NOMO-1 (cell line): ENCODE measurements around the gene CCDC141.

Experiments
- DNase-seq, 2 experiments: peaks; one replicate each; lab custom pipeline; 2025; ENCODE audit not compliant: unreplicated experiment in 2 of 2; lab: John Stamatoyannopoulos, UW

CCDC141 gene

GRCh38 chr2:178877874-178878273 is 172.1 kb downstream of the CCDC141 start:
- DNase-seq = no peak

DNA sequence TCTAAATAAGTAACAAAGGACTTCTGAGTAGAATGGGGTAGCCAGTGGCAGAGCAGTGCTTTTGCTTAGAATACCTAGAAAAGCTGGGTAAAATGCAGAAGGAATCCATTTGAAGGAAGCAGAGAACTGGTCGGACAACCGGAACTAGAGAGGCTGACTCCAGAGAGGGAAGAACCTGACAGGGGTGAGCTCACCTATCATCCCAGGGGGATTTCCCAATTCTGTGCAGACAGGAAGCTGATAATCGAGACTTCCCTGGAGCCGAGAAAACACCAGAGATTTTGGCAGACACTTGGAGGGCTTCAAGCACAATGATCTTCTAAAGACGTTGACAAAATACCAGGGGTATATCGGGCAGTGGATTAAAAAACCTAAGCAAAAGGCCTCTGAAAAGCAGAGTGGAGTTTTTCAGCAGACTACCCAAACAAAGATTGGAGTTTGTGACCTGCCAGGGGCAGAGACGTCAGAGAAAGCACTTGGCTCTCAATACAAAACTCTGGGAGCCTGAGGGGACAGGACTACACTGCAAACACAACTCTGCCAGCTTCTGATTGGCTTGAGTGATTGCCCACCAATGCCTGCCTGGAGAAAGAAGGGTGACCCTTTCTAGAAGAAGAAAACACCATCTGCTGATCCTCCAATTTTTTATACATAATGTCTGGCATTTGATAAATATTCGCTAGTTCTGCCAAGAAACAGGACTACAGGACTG is 175.3 kb downstream of the CCDC141 start:
- no peak for DNase-seq

DNA sequence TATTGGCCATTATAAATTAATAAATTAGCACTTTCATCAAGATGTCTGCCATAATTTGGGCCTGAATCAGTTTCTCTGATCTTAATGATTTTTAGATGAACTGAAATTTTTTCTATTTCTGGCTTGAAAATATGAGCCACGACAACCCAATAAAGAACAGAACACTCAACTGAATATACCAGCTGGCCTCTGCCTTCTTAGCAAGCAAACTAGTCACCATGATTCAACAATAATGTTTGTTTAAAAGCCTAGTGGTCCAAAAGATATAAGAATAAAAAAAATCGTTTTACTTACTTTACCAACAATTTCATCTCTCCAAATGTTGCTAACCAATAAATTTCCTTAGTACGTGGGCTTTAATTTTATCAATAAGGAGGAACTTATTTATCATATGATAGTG is 176.0 kb downstream of the CCDC141 start:
- DNase-seq = no peak

GRCh38 chr2:178871536-178871935 is 178.4 kb downstream of the CCDC141 start:
- DNase-seq = no peak

DNA sequence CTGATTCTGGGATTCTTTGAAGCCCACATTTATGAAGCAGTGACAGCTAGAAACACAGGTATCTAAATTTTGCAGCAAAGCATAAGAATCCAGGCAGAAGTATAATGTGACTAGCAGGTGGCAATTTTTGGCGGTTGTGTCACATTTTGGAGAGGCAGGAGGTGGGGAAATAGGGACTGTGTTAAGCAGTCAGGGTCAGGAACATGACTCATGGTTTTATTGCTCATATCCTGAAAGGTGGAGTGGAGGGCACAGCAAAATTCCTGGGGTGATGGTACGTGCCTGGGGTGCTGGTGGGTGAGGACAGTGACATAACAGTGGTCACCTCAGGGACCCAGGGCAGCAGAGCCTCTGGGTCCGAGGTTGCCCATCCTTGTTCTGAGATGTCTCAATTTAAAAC is 179.2 kb downstream of the CCDC141 start:
- DNase-seq = no peak

DNA sequence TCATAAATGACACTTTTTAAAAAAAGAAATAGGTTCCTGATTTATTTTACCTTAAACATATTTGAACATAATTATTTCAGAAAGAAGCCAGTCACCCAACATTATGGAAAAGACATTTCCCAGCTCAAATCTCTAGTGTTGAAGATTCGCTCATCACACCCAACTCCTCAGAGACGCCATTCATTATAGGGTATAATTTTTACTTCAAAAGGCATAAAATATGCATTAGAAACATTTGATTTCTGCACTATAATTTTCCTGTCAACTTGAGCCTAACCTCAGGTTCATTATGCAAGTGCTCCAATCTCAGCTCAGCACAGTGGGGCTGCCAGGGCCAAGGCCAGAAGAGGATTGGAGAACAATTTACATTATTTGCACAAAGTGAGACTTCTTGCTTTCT is 183.9 kb downstream of the CCDC141 start:
- DNase-seq = no peak

GRCh38 chr2:178865146-178865936 is 184.6 kb downstream of the CCDC141 start:
- no peak for DNase-seq

DNA sequence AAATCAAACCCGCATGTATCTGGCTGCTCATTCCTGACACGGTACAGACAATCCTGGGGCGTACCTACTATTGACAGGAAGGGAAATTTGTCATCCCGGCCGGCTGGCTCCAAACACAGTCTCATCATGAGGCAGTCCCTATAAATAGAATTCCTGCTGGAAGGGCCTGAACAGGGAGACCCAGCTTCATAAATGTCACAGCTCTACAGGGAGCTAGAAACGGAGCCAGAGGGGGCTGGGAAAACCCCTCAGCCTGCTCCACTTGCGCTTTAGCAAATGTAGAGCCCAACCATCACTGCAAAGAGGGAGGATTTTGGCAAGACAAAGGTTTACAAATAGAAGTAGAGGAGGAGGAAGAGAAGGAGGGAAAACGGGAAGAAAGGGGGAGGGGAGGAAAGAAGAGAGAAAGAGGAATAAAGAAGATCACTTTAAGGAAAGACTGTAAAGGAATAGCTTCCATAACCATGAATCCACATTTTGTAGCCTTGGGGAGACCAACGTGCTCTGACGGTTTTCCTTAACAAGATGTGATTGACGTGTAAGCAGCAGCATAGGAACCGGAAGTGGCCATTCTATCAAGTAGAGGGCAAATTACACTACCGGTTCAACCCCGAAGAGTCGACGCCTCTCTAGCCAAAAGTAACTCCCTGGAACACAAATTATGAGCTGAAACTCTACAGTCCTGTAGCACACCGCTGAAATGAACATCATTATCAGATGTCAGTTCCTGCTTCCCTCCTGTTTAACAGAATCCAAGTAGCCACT is 185.9 kb downstream of the CCDC141 start:
- DNase-seq = no peak

DNA sequence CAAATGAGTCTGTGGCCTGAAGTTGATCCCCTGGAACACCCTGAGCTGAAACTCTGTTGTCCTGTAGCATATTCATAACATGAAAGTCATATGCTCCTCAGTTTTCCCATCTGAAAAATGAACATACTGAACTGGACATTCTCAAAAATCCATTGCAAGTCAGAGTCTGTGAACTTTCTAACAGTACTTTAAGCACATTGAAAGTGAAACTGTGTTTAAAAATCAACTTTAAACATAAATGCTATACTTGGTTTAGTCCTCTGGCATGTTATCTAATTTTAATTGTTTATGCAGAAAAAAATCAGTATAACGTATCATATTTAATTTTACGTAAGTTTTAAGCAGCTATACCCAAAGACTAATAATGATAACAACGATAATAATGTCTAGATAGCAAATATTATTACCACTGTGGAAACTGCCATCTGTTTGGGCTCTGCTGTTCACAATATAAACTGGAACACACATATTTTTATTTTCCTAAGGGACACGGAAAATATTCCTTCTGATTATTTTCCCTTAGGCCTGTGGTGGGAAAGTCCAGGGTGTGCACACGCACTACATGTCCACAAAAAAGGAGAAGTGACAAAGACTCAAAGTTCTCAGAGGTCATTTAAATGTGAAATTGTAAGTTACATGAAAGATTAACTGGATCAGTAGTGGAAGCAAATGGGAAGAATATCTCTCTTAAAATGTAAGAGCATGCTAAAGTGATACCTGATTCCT is 186.6 kb downstream of the CCDC141 start:
- no peak for DNase-seq

GRCh38 chr2:178860551-178860950 is 189.4 kb downstream of the CCDC141 start:
- no peak for DNase-seq

DNA sequence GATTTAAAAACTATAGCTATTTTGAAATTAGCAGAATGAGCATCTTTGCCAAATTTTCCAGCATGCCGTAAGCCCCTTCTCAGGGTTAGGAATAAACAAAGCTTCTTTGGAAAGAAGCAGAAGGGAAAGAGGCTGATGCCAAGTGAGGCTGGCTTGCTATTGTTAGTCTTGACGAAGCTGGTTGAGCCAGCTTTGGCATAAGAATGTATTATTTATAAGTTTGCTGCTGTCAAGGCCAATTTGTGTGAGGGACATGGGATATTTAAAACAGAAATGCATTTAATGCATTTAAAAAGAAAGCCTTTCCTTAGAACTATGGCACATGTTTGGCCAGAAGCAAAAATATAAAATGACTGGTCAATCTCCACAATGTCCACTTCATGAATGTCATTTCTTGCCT is 190.2 kb downstream of the CCDC141 start:
- DNase-seq = no peak

DNA sequence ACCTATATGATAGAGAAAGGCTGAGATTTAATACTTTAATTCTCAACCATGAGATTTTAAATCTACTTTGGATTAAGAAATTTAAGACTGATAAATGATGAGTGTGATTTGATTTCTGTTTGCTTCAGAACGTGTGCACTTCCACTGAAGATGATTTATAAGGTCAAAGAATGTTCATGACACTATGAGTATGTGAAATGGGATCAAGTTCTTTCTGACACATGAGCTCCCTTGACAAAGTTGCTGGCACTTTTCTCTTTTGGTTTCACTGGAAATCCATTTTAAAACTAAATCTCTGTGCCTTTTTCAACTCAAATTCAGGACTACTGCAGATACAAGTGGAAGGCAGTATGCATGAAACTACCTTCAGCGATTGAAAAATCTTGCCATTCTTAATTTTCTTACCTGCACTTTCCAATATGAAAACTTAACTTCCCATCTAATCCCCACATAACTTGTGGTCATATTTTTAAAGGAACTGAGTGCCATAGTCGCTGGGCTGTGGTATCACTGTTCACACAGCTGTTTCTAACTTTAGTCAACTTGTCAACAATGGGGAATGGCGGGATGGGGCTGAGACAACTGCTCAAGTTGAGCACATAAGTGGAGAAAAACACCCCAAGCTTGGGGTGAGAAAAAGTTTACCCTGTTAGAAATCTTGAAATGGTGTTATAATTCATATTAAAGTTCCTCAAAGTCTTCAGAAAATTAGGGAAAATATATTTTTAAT is 190.9 kb downstream of the CCDC141 start:
- DNase-seq = no peak

GRCh38 chr2:178855151-178855550 is 194.8 kb downstream of the CCDC141 start:
- no peak for DNase-seq

DNA sequence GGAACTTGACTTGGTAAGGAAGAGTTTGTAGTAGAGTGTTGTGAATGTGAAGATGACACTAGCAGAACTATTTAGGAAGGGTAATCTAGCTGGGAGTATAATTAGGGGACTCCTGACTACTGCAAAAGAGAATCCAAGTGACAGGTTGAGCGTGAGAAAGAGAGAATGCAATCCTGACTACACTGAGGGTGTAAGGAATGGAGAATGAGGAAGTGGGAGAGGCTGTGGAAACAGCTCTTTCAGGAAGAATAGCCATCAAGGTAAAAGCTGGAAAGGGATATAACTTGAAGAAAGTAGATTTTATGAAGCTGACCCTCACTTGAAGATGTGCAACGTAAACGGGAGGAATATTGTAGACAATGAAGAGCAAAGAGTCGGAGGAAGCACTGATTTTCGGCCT is 201.6 kb downstream of the CCDC141 start:
- DNase-seq = no peak

DNA sequence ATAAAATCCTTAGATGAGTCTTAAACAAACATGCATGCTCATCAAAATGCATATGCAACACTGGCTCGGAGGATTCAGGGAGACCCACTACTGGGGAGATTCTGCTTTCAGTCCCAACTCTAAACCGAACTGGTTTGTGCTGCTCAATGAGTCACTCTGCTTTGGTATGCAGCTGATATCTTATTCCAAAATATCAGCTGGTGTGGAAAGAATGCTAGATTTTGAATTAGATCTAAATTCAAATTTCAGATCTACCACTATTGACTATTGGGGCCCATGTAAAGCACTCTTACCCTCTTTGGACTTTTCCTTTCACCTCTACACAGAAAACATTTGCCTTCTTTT is 203.5 kb downstream of the CCDC141 start:
- DNase-seq = no peak

GRCh38 chr2:178845566-178846457 is 204.1 kb downstream of the CCDC141 start:
- no peak for DNase-seq

DNA sequence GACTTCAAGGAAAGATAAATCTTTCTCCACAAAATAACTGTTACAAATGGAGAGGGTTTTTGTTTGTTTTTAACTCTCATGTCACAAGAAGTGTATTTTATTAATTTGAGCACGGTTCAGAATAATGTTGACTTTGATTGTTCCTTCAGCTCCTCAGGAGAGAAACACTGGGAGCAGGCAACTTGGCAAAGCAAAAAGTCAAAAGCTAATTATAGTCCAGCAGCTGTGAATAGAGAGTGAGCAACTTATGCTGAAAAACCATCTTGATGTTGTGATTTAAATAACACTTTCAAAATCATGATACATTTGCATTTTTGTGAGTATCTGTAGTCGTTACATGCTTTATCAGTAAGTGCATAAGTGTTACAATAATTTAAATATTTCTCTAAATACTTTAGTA is 205.2 kb downstream of the CCDC141 start:
- no peak for DNase-seq

DNA sequence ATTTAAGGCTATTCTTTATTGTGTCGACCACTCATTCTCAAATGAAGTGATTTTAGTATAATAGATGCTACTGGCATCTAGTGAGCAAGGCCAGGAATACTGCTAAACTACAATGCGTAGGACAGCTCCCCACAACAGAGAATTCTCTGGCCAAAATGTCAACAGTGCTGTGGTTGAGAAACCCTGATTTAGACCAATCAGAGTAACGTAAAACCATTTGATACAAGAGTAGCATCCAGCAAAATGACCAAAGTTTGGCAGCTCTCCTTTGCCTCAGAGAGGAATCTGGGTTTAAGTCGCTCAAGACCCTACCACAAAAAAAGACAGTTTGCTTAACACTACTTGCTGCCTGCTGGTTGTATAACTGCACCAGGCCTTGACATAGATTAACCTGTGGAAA is 205.7 kb downstream of the CCDC141 start:
- DNase-seq = no peak

GRCh38 chr2:178843697-178844096 is 206.2 kb downstream of the CCDC141 start:
- no peak for DNase-seq
